WI38 (cell line): ENCODE data around the gene UTP25.
A peak's percentile ranks its signal among the peaks of the same experiment; 100 is the strongest.

ENCODE experiments used
- H3K4me3 ChIP-seq: 2 replicates; pipeline ENCODE4 v1.5.1; 2011; ENCODE audit warnings: low read depth, mild to moderate bottlenecking, control low read depth, low read length
- TF ChIP-seq, protein P1 (sequence below): IDR thresholded peaks from 2 replicates; pipeline ENCODE4 v1.5.1; 2012; ENCODE audit warnings: low read depth, mild to moderate bottlenecking, control low read depth, low read length

Gene UTP25

GRCh38 chr1:209869291-209870149 is 41.7 kb downstream of the UTP25 start:
- TF ChIP-seq, protein P1, sequence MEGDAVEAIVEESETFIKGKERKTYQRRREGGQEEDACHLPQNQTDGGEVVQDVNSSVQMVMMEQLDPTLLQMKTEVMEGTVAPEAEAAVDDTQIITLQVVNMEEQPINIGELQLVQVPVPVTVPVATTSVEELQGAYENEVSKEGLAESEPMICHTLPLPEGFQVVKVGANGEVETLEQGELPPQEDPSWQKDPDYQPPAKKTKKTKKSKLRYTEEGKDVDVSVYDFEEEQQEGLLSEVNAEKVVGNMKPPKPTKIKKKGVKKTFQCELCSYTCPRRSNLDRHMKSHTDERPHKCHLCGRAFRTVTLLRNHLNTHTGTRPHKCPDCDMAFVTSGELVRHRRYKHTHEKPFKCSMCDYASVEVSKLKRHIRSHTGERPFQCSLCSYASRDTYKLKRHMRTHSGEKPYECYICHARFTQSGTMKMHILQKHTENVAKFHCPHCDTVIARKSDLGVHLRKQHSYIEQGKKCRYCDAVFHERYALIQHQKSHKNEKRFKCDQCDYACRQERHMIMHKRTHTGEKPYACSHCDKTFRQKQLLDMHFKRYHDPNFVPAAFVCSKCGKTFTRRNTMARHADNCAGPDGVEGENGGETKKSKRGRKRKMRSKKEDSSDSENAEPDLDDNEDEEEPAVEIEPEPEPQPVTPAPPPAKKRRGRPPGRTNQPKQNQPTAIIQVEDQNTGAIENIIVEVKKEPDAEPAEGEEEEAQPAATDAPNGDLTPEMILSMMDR, result no peak
- H3K4me3 ChIP-seq, result no peak overlapping the region

DNA sequence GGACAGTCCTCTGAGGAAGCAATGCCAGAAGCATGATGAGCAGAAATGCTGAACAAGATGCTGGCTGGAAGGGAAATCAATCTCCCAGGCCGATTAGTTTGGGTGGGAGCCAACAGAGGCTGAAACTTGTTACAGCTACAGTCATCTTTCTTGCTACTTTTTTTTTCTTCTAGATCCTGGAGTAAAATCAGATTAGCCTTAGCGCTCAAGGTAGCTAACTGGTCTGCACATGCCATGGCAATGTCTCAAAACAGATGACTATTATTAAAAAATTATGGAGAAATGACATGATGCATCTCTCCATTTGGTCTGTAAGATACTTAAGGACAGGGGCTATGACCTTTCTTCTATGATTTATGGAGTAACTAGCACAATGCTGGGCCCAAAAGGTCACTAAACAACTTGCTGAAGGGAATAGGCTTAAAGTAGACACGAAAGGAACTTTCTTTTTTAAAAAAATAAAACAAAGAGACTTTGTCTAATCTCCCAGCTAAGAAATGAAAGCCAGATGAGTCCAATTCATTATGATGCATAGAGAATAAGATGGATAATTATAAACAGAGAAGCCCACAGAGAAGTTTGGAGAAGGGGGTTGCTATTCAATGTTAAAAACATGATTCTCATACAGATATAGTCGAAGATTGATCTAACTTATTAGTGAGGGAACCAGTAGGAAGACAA is 42.5 kb downstream of the UTP25 start:
- no peak overlapping the region for H3K4me3 ChIP-seq
- TF ChIP-seq, protein P1, result no peak

DNA sequence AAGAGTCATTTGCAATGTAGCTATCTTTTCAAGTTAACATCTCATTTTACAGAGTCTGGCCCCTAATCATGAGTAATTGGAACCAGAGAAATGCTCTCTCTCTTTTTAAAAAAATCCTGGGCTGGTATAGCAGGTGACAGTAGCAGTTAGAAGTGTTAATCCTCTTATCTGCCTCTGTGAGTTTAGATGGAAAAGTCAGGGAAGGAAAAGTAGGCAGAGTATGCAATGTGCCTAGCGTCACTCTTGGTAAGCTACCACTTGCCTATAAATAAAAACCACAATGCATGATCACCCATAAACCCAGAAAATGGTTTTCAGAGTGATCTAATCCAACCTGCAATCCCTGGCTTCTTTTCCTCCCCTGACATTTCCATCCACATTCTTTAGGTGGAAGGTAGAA is 43.2 kb downstream of the UTP25 start:
- TF ChIP-seq, protein P1, result no peak

GRCh38 chr1:209871430-209871829 is 43.7 kb downstream of the UTP25 start:
- TF ChIP-seq, protein P1, result no peak
- H3K4me3 ChIP-seq, result no peak overlapping the region

More for the DNA sequence above, 43.2 kb downstream of the UTP25 start:
- H3K4me3 ChIP-seq, result no peak overlapping the region

GRCh38 chr1:209873067-209873799 is 45.5 kb downstream of the UTP25 start:
- no peak overlapping the region for H3K4me3 ChIP-seq
- TF ChIP-seq, protein P1, result no peak

- TF ChIP-seq, protein P1, result peak; percentile 51
- no peak overlapping the region for H3K4me3 ChIP-seq
These were observed 47.7 kb downstream of the UTP25 start for GRCh38 chr1:209875515-209875914.
